IMR-90 (cell line): ENCODE results near the gene GRM4. TPM values are rescaled to one million over a fixed set of nuclear protein-coding genes. Genes with fewer than 3 reads are reported as not detected.

Experiments
- ATAC-seq: fragments of 200-7000 bp; cut with Tn5 transposase; 2 replicates; pipeline ENCODE4 v1.9.1; 2020; ENCODE audit warnings: low read depth, mild to moderate bottlenecking, moderate library complexity
- BruUV-seq: library from RNA; stranded (reverse); fragments of 400-500 nt; replicated peaks from 2 replicates; lab custom pipeline; 2021; lab: Mats Ljungman, UMichigan
- CTCF ChIA-PET: fragments of 300-600 bp; formaldehyde crosslinking; extraction: SDS; loops from one replicate; lab custom pipeline; 2021; ENCODE audit warnings: antibody characterized with exemption; lab: Yijun Ruan, JAX
- POLR2A ChIA-PET: fragments of 300-600 bp; sonication (Branson Sonifier 250); formaldehyde crosslinking; loops from one replicate; lab custom pipeline; 2022; ENCODE audit warnings: antibody characterized with exemption; ENCODE audit not compliant: unreplicated experiment; lab: Charles Lee
- DNase-seq: peaks from one replicate; pipeline ENCODE4 v3.0.0; 2013
- H2AFZ ChIP-seq: replicated peaks from 2 replicates; pipeline ENCODE3; 2013; ENCODE audit warnings: low read length, mild to moderate bottlenecking; ENCODE audit not compliant: poor library complexity
- H2AK5ac ChIP-seq: 2 replicates; pipeline ENCODE4 v1.6.1; 2013; ENCODE audit warnings: low read depth, low read length, inconsistent platforms
- H2AK9ac ChIP-seq: replicated peaks from 2 replicates; pipeline ENCODE3; 2013; ENCODE audit warnings: mild to moderate bottlenecking, low read depth, low read length, moderate library complexity; ENCODE audit not compliant: poor library complexity
- H2BK120ac ChIP-seq: 2 replicates; pipeline ENCODE4 v1.6.1; 2013; ENCODE audit warnings: low read depth, low read length, inconsistent platforms
- H2BK15ac ChIP-seq: 3 replicates; pipeline ENCODE4 v1.6.1; 2013; ENCODE audit warnings: low read depth, low read length, inconsistent platforms
- H2BK20ac ChIP-seq: 2 replicates; pipeline ENCODE4 v1.6.1; 2013; ENCODE audit warnings: low read depth, mild to moderate bottlenecking, inconsistent platforms, low read length, moderate library complexity
- H2BK5ac ChIP-seq: 2 replicates; pipeline ENCODE4 v1.6.1; 2013; ENCODE audit warnings: mild to moderate bottlenecking, low read depth, low read length, inconsistent platforms; ENCODE audit not compliant: poor library complexity, severe bottlenecking
- H3K14ac ChIP-seq: replicated peaks from 2 replicates; pipeline ENCODE4 v1.6.1; 2013; ENCODE audit warnings: low read depth, low read length, inconsistent platforms
- H3K18ac ChIP-seq: 2 replicates; pipeline ENCODE4 v1.6.1; 2013; ENCODE audit warnings: low read depth, low read length, control low read depth
- H3K23ac ChIP-seq: 2 replicates; pipeline ENCODE4 v1.6.1; 2013; ENCODE audit warnings: low read depth, low read length, inconsistent platforms
- H3K27ac ChIP-seq: 2 replicates; pipeline ENCODE4 v1.5.1; 2013; ENCODE audit warnings: mild to moderate bottlenecking, control low read depth, low read length; ENCODE audit not compliant: insufficient read depth
- H3K27me3 ChIP-seq: 2 replicates; pipeline ENCODE4 v1.6.1; 2013; ENCODE audit warnings: low read length; ENCODE audit not compliant: control insufficient read depth, insufficient read depth
- H3K36me3 ChIP-seq: 2 replicates; pipeline ENCODE4 v1.6.1; 2013; ENCODE audit warnings: low read length, mixed read lengths; ENCODE audit not compliant: control insufficient read depth, insufficient read depth
- H3K4ac ChIP-seq: 2 replicates; pipeline ENCODE4 v1.6.1; 2013; ENCODE audit warnings: low read depth, low read length, inconsistent platforms
- H3K4me1 ChIP-seq: 2 replicates; pipeline ENCODE4 v1.6.1; 2013; ENCODE audit warnings: low read length, mixed read lengths; ENCODE audit not compliant: control insufficient read depth, insufficient read depth
- H3K4me2 ChIP-seq: 2 replicates; pipeline ENCODE4 v1.6.1; 2013; ENCODE audit warnings: low read depth, mild to moderate bottlenecking, control low read depth, low read length, moderate library complexity
- H3K4me3 ChIP-seq: 2 replicates; pipeline ENCODE4 v1.5.1; 2013; ENCODE audit warnings: low read depth, mild to moderate bottlenecking, control low read depth, low read length, moderate library complexity; ENCODE audit not compliant: insufficient read depth
- H3K56ac ChIP-seq: 2 replicates; pipeline ENCODE4 v1.6.1; 2013; ENCODE audit warnings: low read length, inconsistent platforms; ENCODE audit not compliant: insufficient read depth; ENCODE audit errors: extremely low read depth
- H3K79me1 ChIP-seq, 2 experiments: 2 replicates each; pipeline ENCODE4 v1.6.1; 2013; ENCODE audit warnings: low read length in 2 of 2, inconsistent platforms in 1 of 2, low read depth in 1 of 2
- H3K9ac ChIP-seq: 2 replicates; pipeline ENCODE4 v1.6.1; 2013; ENCODE audit warnings: low read depth, low read length, control low read depth
- H3K9me1 ChIP-seq: 2 replicates; pipeline ENCODE4 v1.6.1; 2013; ENCODE audit warnings: low read length, inconsistent platforms; ENCODE audit not compliant: insufficient read depth
- H3K9me3 ChIP-seq: 2 replicates; pipeline ENCODE4 v1.6.1; 2013; ENCODE audit warnings: low read length; ENCODE audit not compliant: control insufficient read depth, insufficient read depth
- H4K20me1 ChIP-seq: 2 replicates; pipeline ENCODE4 v1.6.1; 2013; ENCODE audit warnings: low read length, inconsistent platforms; ENCODE audit not compliant: insufficient read depth
- H4K5ac ChIP-seq: 2 replicates; pipeline ENCODE4 v1.6.1; 2013; ENCODE audit warnings: mild to moderate bottlenecking, low read depth, low read length, control low read depth
- H4K8ac ChIP-seq, 2 experiments: 2 replicates each; pipeline ENCODE4 v1.6.1; 2013; ENCODE audit warnings: low read depth in 2 of 2, low read length in 2 of 2, control low read depth in 1 of 2, inconsistent platforms in 1 of 2
- H4K91ac ChIP-seq: 2 replicates; pipeline ENCODE4 v1.6.1; 2013; ENCODE audit warnings: low read depth, low read length, inconsistent platforms; ENCODE audit not compliant: insufficient read depth
- BHLHE40 ChIP-seq: fragments of 150-350 bp; IDR thresholded peaks from 2 replicates; pipeline ENCODE4 v1.6.1; 2016; ENCODE audit warnings: mild to moderate bottlenecking, low read depth, low read length
- CTCF ChIP-seq: conservative IDR thresholded peaks from 2 replicates; pipeline ENCODE4 v1.5.1; 2012; ENCODE audit warnings: mild to moderate bottlenecking, low read depth, low read length, improper control_type of control experiment
- RAD21 ChIP-seq: IDR thresholded peaks from 2 replicates; pipeline ENCODE4 v1.6.1; 2012; ENCODE audit warnings: low read length, improper control_type of control experiment
- SMC3 ChIP-seq: fragments of 150-350 bp; IDR thresholded peaks from 2 replicates; pipeline ENCODE4 v1.6.1; 2016; ENCODE audit warnings: low read depth, mild to moderate bottlenecking, antibody characterized with exemption, low read length, moderate library complexity
- WGBS, 2 experiments: methylation state at CpG; one replicate each; pipeline versions ENCODE4 v1.1.5 to v1.1.7; 2013; ENCODE audit warnings: missing lambda C conversion rate in 2 of 2; ENCODE audit not compliant: insufficient read length in 1 of 2; ENCODE audit errors: extremely low coverage in 2 of 2; 5-methylcytosine and 5-hydroxymethylcytosine counted together
- dilution Hi-C: fragments of 300-500 bp; cut with HindIII; formaldehyde crosslinking; loops from one replicate; pipeline ENCODE4 v1.14.3; 2018; ENCODE audit warnings: low sequenced_read_pairs; ENCODE audit not compliant: unreplicated experiment
- in situ Hi-C: fragments of 300-500 bp; cut with MboI; formaldehyde crosslinking; loops from 3 replicates; pipeline ENCODE4 v1.14.3; 2019; ENCODE audit warnings: low sequenced_read_pairs, inconsistent platforms, mixed read lengths
- intact Hi-C: fragments of 100-400 bp; cut with micrococcal nuclease; formaldehyde crosslinking; loops from 2 replicates; pipeline ENCODE4 v1.10.0; 2022
- polyA plus RNA-seq, 3 experiments: library from polyadenylated mRNA; depleted of rRNA; stranded (reverse); fragments of >200 nt; gene quantifications; 2 replicates each; pipeline ENCODE4 v1.2.3, GENCODE V29; 2012; ENCODE audit warnings: low replicate concordance in 1 of 3
- total RNA-seq: library from RNA; depleted of rRNA; stranded (reverse); fragments of >200 nt; gene quantifications from 2 replicates; pipeline ENCODE4 v1.2.3, GENCODE V29; 2012

Gene GRM4
- total and polyA plus RNA-seq, 2 of the 4 experiments (the other 2 are of a cell fraction): 0.02 TPM; not detected in 1

GRCh38 chr6:34027445-34027936 is 118.4 kb downstream of the GRM4 start:
- no peak overlapping the region for H3K4ac ChIP-seq

More at GRCh38 chr6:34027445-34027936, 118.4 kb downstream of the GRM4 start:
- no peaks in the 10 kb centered on the region for H3K4me1 ChIP-seq
- H3K18ac ChIP-seq: no peak overlapping the region
- no peak overlapping the region for H2BK20ac ChIP-seq
- H3K9me3 ChIP-seq: no peaks in the 10 kb centered on the region
- H2BK120ac ChIP-seq: no peak overlapping the region
- in situ Hi-C loops (no loop called here), dilution Hi-C loops (no loop called here), intact Hi-C loops (loop anchor here (1.0 to 5.0 kb wide), 4 partner anchors 240 to 317 kb away; partner anchors contain the start of genes LEMD2 and UQCC2)
- ChIA-PET POLR2A (no interaction called here), CTCF (interaction anchor here (0.5 to 2.2 kb wide), 12 partner anchors 8 to 283 kb away, joined by 3 to 19 read pairs (median 4); partner anchors contain the start of gene IP6K3)
- H2AK9ac ChIP-seq: no peak overlapping the region
- ATAC-seq (peak; percentile 85), DNase-seq (peak; percentile 3)
- no peak overlapping the region for H3K4me3 ChIP-seq
- no peaks in the 10 kb centered on the region for H3K36me3 ChIP-seq
- H2BK5ac ChIP-seq: no peak overlapping the region
- WGBS, 2 experiments: 51% methylated on average over 2 of the region's 17 CpGs; no CpG with 5 or more reads in 1 of the 2 experiments
- H3K9ac ChIP-seq: no peak overlapping the region
- no peak overlapping the region for H3K23ac ChIP-seq
- H2BK15ac ChIP-seq: no peak overlapping the region
- peaks cover 54% of the 10 kb centered on the region for H3K27me3 ChIP-seq
- H2AFZ ChIP-seq: no peak overlapping the region
- no peaks in the 10 kb centered on the region for H4K20me1 ChIP-seq
- TF ChIP-seq CTCF (peak; percentile 73), RAD21 (peak; percentile 75), SMC3 (peak; percentile 86), BHLHE40 (no peak)
- BruUV-seq: no TSS peak
- H4K8ac ChIP-seq: no peak overlapping the region
- H2AK5ac ChIP-seq: 0 out of 2 replicates have a peak overlapping the region, but pooled peaks have one; percentile 59
- no peak overlapping the region for H3K14ac ChIP-seq
- H3K9me1 ChIP-seq: no peaks in the 10 kb centered on the region
- no peak overlapping the region for H4K91ac ChIP-seq
- H3K4me2 ChIP-seq: no peak overlapping the region
- H4K5ac ChIP-seq: no peak overlapping the region
- H3K27ac ChIP-seq: no peak overlapping the region
- H3K56ac ChIP-seq: no peak overlapping the region
- no peaks in the 10 kb centered on the region for H3K79me1 ChIP-seq
